ENCODE data around the gene SPATC1L.

DNA sequence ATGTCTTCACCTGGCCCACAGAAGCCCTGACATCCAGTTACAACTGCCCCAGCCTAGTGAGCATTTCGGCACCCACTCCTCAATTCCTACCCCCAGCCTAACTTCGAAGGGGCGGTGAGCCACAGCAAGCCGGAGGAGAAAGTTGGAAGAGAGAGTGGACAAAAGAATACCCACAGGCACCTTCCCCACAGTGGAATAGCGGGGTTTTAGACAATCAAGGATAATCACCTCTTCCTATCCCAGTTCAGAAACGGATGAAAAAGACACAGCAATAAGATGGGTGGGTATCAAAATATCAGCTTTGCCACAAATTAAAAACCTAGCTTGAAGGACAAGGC lies 45.6 kb upstream of the SPATC1L start:
- TF ChIP-seq CTCF (IDR thresholded peaks at IDR 0.05; ENCODE audit: poor library complexity, severe bottlenecking) (no peak), POLR2AphosphoS5 (IDR thresholded peaks at IDR 0.05) (no peak), EZH2 (IDR thresholded peaks at IDR 0.05; ENCODE audit: borderline replicate concordance, insufficient read depth, low read length, poor library complexity, severe bottlenecking) (no peak), MXI1 (conservative IDR thresholded peaks at IDR 0.05; ENCODE audit: poor library complexity, severe bottlenecking) (no peak), EP300 (conservative IDR thresholded peaks at IDR 0.05; ENCODE audit: poor library complexity, severe bottlenecking) (no peak), REST (IDR thresholded peaks at IDR 0.05; ENCODE audit: borderline replicate concordance) (no peak), TAF1 (IDR thresholded peaks at IDR 0.05; ENCODE audit: low read depth) (no peak)
